ENCODE measurements around the gene HIC1. TPM values are rescaled to one million over a fixed set of nuclear protein-coding genes. Genes with fewer than 3 reads are reported as not detected.

HIC1 gene
- polyA plus RNA-seq, 4 donors, result 15.3 to 30.0 (median 21.2) TPM

GRCh38 chr17:2075336-2076086 lies 20.6 kb downstream of the HIC1 start:
- no peak for DNase-seq (ENCODE audit: low read depth in 4 of 4, low spot score in 3 of 4)

GRCh38 chr17:2076087-2076984 lies 21.4 kb downstream of the HIC1 start:
- no peak for DNase-seq (ENCODE audit: low read depth in 4 of 4, low spot score in 3 of 4)

- DNase-seq (ENCODE audit: low read depth in 4 of 4, low spot score in 3 of 4), result no peak
Observed at GRCh38 chr17:2077040-2077439, 22.1 kb downstream of the HIC1 start.

GRCh38 chr17:2081564-2081963 lies 26.7 kb downstream of the HIC1 start:
- DNase-seq (ENCODE audit: low read depth in 4 of 4, low spot score in 3 of 4), result no peak

GRCh38 chr17:2082003-2082781 lies 27.3 kb downstream of the HIC1 start:
- DNase-seq (ENCODE audit: low read depth in 4 of 4, low spot score in 3 of 4), result no peak

DNA sequence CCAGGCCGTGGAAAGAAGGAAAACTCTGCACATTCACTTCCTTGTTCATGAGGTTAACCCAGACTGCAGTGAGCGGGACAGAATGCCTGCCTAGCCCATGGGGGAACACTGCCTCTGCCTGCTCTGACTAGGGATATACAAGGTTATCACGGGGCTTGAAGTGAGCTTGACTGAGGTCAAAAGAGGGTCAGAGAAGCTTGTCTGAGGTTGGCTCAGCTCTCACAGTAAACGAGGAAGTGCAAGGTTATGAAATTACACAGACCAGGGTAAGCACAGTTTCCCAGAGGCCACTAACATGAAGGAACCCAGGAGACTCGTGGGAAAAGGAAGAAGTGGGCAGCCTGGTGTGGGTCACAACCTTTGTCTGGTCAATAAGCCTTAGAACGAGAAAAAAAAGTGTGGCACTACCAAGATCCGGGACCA lies 28.7 kb downstream of the HIC1 start:
- DNase-seq (ENCODE audit: low read depth in 4 of 4, low spot score in 3 of 4), result no peak

GRCh38 chr17:2084036-2084765 lies 29.3 kb downstream of the HIC1 start:
- no peak for DNase-seq (ENCODE audit: low read depth in 4 of 4, low spot score in 3 of 4)

DNA sequence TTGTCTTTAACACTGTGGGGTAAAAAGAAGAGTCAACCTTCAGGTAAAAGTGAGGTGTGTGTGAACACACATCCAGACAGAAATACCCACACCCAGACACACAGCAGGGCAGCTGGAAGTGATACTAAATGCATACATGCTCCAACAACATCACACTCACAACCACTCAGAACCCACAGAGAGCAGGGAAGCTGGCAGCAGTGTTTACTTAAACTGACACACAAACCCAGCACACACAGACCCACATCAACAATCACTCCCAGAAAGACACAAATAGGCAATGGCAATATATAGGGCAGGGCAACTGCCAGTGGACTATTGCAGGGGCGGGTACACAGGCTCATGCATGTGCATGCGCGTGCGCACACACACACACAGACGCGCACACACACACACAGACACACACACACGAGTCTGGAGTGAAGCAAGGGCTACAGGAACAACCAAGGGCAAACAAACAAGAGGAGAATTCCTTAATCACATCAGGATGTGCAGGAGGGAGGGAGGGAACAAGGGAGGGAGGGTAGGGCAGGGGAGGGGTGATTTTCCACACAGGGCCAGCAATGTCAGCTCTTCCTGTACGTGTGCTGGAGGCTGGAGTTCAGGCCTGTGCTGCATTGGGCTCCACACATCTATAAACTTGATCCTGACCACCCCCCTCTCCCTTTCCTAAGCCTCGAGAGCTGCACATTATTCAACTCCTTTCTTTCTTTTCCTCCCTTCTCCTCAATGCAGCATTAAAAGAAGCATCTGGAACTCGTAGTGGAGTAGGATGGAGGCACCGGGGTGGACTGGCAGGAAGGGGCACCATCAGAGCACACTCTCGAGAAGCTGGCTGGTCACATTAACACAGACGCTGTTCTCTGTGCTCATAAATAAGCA lies 30.1 kb downstream of the HIC1 start:
- no peak for DNase-seq (ENCODE audit: low read depth in 4 of 4, low spot score in 3 of 4)

DNA sequence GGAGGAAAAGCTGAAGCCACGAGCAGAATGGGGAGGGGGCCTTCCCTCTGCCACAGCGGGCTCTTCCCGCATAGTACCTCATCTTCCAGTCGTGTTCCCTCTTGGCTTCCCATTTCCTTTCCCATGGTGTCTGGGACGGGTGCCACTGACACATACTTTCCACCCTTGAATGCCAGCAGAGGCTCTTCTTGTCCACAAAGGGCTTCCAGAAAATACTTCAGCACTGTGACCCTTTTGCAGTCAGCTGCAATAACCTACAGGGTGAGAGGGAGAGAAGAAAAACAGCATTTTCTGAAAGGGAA lies 30.7 kb downstream of the HIC1 start:
- DNase-seq (ENCODE audit: low read depth in 4 of 4, low spot score in 3 of 4), result no peak

DNA sequence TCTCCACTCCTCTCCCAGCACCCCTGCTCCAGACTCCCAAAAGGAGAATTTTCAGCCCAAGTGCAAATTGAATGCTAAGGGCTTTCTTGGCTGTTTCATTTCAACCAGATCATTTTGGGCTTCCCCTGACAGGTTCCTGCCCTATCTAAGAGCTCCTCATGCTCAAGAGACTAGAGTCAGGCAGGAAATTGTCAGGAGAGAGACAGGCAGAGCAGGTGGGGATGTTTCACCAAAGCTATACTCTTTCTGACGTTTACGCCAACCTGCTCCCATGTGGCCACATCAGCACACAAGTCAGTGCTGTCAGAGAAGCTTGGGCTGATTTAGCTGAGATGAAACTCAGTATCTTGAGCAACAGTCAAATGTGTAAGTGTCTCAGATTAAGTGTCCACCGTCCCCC lies 31.4 kb downstream of the HIC1 start:
- DNase-seq (ENCODE audit: low read depth in 4 of 4, low spot score in 3 of 4), result no peak

DNA sequence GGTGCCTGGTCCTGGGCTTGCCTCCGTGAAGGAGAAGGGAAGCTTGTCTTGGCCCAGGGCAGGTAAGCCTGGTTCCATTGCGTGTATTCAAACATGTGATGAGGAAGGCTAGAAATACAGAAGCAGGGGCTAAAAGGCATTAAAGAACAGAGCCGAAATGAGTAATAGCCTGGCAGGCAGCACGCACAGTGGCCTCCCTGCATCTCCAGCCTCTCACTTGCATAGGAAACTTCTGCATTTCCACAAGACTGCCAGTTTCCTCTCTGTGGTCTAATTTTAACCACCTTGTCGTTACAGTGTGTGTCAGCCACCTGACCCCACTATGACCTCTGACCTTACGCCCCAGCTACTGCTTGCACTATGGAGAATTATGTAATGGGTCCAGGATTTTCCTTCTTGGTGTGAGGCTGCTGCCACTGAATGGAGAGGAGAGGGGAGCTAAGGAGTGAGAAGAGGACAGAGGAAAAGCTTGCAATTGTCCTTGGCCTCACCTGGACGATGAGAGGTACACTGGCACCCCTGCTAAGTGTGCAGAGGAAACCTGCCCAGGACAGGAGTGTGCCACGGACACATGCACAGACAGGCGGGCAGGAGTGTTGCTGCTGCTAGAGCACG lies 32.8 kb downstream of the HIC1 start:
- DNase-seq (ENCODE audit: low read depth in 4 of 4, low spot score in 3 of 4), result no peak

DNA sequence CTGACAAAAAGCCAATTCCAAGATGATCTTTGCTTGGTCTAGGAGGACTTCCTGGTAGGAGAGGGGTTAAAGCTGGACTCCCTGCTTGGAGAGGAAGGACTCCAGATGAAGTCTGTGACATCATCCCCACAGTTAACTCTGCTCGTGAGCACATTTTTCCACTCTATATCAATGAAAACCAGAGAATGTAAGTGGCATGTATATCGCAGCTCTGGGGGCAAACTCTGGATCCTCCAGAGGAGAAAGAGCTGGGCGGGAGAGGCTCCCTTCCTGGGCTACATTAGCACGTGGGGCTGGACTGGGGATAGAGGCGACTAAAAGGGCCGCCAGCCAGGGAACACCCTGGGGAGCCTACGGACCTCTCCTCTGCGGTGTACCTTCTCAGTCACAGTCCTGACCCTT lies 34.1 kb downstream of the HIC1 start:
- DNase-seq (ENCODE audit: low read depth in 4 of 4, low spot score in 3 of 4), result no peak

DNA sequence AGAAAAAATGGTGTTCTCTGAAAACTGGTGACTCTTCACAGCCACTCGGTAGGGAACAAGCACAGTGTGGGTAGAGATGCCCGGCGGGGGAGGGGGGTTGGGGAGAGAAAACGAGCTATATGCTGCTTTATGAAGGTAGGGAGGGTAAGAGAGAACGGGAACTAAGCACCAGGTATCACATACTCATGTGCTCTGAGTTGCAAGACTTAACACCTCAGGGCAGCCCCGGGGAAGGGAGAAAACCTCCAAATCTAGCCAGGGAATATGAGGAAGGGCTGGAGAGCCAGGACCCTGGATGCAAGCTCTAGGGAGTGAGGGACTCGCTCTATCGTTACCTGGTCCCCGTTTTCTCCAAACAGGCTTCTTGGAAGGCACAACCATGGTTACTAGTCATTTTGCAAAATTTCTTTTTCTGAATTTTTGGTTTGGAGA lies 35.3 kb downstream of the HIC1 start:
- DNase-seq (ENCODE audit: low read depth in 4 of 4, low spot score in 3 of 4), result no peak

DNA sequence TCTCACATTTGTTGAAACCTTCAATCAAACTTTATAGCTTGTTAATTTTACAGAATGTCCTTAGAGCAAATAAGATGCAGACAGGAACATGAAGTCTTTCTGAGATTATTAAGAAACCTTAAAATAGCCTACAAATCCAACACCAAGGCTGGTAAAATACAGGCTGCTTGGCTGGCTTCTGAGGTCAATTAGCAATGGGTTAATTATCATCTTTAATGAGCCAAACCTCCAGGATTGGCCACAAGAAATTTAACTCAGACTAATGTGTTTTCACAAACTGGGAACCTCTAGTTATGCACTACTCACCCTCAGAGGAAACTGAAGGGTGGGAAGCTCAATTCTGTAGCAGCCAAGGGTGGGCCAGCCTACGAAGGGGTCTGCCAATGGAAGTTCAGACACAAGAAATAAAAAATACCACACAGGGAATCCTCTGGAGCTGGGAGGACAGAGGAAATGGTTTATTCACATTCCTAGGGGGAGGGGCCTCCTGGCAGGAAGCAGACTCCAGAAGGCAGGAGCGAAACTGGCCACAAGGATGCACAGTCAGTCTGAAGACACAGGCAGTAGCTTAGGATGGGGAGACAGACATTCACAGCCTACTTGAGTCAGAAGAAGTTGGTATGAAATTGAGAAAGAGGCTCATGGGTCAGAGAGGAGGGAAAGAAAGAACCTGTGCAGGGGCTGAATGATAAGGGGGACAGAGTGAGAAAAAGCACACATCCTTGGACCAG lies 36.1 kb downstream of the HIC1 start:
- DNase-seq (ENCODE audit: low read depth in 4 of 4, low spot score in 3 of 4), result no peak

DNA sequence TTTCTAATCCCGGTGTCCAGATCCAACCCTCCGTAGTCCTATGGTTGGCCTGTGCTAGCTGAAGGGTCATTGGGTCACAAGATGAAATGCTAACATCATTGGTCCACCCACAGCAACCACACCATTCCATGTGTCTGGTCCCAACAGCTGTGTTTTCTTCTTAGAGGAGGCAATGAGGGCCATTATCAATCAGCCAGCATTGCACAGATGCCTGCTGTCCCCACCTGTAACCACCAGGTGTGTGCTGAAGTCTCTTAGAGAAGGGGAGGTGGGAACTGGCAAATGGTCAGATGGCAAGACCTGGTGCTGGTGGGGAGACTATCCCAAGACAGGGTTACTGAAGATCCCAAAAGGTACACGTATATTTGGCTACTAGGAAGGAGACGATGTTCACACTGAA lies 37.4 kb downstream of the HIC1 start:
- DNase-seq (ENCODE audit: low read depth in 4 of 4, low spot score in 3 of 4), result no peak

GRCh38 chr17:2093349-2093748 lies 38.4 kb downstream of the HIC1 start:
- DNase-seq (ENCODE audit: low read depth in 4 of 4, low spot score in 3 of 4), result no peak

GRCh38 chr17:2094891-2095535 lies 40.1 kb downstream of the HIC1 start:
- DNase-seq (ENCODE audit: low read depth in 4 of 4, low spot score in 3 of 4), result no peak

GRCh38 chr17:2095536-2095910 lies 40.6 kb downstream of the HIC1 start:
- no peak for DNase-seq (ENCODE audit: low read depth in 4 of 4, low spot score in 3 of 4)
